Coronary artery (tissue), 2 donors: ENCODE results near the gene KNTC1.
"Not testable (repeated sequence)": the region's sequence is repeated elsewhere in the genome, so short reads cannot be mapped to it uniquely, and the experiment has no call there.

Experiments
- DNase-seq: peaks from one replicate; pipeline ENCODE4 v3.0.0-alpha.2; 2017; ENCODE audit warnings: low spot score
- H3K27ac ChIP-seq, 2 donors: fragments of 200-600 bp; sonication (generic); one replicate each; pipeline ENCODE4 v1.5.1; 2016 to 2019
- H3K4me3 ChIP-seq: fragments of 200-600 bp; sonication (generic); 2 replicates; pipeline ENCODE4 v1.5.1; 2016; ENCODE audit warnings: mild to moderate bottlenecking, moderate library complexity
- CTCF ChIP-seq: fragments of 200-600 bp; sonication (generic); IDR thresholded peaks from one replicate; pipeline ENCODE4 v1.5.1; 2019; ENCODE audit warnings: antibody characterized with exemption

KNTC1 gene

GRCh38 chr12:122489038-122489437, 38.0 kb upstream of the KNTC1 start:
- no peak overlapping the region for H3K4me3 ChIP-seq
- DNase-seq, result no peak
- H3K27ac ChIP-seq, result no peak overlapping the region
- TF ChIP-seq CTCF, result no peak

DNA sequence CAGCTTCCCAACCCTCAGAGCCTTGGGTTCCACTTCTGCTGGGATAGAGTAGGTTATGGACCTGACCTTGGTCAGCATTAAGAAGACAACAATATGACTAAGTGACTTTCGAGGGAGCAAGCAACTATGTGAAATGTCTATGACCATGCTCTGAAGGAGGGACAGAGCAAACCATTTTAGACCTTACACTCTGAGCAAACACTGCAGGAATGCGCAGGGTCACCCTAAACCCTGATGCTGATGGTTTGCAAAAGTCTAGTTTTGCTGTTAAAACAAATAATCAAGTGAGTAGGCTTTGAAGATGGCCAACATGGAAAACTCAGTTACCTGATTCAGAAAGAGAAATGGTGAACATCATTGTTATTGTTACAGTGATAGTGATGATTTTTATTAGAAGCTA, 35.1 kb upstream of the KNTC1 start:
- no peak for DNase-seq
- no peak overlapping the region for H3K4me3 ChIP-seq
- no peak for TF ChIP-seq CTCF
- H3K27ac ChIP-seq, result no peak overlapping the region

DNA sequence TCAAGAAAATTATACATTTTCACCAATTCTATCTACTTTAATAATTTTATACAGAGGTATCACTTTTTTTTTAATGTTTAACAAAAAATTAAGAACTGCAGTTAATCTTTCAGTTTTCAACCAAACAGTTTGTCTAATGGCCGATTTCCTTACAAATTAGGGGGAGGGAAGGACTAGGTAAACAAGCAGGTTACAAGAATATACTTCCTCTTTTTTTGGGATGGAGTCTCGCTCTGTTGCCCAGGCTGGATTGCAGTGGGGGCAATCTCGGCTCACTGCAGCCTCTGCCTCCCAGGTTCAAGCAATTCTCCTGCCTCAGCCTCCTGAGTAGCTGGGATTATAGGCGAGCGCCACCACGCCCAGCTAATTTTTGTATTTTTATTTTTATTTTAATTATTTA, 33.8 kb upstream of the KNTC1 start:
- DNase-seq, H3K4me3 ChIP-seq, H3K27ac ChIP-seq: not testable (repeated sequence)

DNA sequence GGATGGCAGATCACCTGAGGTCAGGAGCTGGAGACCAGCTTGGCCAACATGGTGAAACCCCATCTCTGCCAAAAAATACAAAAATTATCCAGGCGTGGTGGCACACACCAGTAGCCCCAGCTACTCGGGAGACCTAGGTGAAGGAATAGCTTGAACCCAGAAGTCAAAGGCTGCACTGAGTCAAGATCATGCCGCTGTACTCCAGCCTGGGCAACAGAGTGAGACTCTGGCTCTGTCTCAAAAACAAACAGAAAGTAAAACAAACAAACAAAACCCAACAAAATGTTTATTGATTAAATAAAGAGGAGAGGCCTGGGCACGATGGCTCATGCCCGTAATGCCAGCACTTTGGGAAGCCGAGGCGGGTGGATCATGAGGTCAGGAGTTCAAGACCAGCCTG, 31.8 kb upstream of the KNTC1 start:
- Histone ChIP-seq H3K4me3 (no peak overlapping the region), H3K27ac (no peak overlapping the region)
- no peak for DNase-seq
- TF ChIP-seq CTCF, result no peak

DNA sequence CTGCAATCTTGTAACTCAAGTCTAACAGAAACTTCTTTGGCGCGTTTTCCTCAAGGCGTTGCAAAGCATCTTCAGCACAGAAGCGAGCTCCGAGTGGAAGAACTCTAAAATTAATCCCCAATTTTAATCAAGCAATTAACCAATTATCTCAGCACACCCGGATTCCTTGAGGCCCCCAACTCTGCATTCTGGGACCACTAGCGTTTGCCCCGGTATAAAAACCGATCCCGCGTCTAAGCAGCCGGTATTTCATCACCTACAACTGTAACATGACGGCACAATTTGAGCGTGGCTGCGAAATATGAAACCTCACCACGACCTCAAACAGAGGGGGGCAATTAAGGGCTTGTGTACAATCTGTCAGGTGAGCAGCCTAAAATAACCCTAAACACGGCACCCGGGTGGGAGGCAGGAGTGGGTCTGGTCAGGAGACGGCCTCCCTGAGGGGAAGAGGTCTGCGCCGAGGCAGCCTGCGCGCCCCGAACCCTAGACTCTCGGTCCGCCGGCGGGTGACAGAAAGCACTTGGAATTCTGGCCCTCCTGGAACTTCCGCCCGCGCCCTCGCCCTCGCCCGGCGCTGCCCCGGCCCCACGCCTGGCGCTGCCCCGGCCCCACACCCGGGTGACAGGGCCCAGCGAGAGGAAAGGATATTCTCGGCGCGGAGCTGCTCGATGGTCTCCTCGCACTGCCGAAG, 26.9 kb upstream of the KNTC1 start:
- DNase-seq, result peak; percentile 77
- H3K27ac ChIP-seq, result peak overlapping the region; percentile 89 to 98
- no peak for TF ChIP-seq CTCF

DNA sequence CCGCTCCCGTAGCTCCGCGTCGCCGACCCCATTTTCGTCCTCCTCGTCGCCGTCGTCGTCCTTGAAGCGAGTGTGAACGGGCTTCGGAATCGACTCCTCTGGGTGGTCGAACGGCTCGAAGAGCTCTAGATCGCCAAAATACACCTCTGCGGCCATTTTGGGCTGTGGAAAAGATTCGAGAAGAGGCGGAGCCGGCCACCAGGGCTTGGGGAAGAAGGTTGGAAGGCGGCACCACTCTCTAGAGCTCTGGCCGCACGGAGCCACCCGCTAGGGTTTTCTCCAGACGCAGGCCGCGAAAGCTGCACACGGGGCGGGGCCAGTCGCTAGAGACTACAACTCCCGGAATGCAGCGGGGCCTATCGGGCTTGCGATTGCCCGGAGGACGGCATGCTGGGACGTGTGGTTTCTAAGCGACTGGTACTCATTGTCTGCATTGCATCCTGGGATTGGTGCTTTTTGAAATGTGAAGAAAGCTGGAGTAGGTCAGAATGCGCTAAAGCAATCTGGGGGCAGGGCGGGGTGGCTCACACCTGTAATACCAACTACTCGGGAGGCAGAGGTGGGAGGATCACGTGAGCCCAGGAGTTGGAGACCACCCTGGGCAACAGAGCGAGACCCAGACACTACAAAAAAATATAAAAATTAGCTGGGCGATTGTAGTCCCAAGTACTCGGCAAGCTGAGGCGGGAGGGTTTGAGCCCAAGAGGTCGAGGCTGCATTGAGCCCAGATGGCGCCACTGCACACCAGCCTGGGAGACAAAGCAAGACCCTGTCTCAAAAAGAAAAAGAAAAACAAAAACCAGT, 26.2 kb upstream of the KNTC1 start, which contains the start of gene ZCCHC8:
Gene ZCCHC8 (minus strand): TSS at position 248 of the 804 bp plus-strand sequence. CDS start 92 bp downstream, at position 156.
- DNase-seq, result peak; percentile 97
- no peak for TF ChIP-seq CTCF
- peak within 1 kb of the TSS; percentile 89 to 98 for H3K27ac ChIP-seq

More for the DNA sequence above, 26.9 kb upstream of the KNTC1 start:
- H3K4me3 ChIP-seq, result peak overlapping the region; percentile 88

DNA sequence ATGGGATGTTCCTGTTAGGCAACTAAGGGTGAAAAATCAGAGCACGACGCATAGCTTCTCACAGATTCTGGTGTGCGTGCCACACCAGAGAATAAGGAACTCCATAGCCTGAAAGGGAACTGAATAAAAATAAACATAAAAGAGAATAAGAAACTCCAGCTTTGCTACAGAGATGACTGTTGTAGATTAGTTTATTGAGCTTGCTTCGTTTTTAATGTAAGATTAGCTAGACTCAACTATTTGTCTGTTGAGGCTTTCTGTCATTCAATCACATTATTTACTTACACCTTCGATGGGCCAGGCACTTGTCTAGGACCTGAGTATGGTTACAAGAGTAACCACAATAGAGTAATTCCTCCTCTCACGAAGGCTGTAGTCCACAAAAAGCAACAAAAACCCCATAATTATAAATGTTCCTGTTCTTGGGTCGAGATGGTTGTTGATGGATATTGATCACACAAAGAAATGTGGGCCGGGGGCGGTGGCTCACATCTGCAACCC, 25.5 kb upstream of the KNTC1 start:
- TF ChIP-seq CTCF, result no peak
- Histone ChIP-seq H3K4me3 (peak overlapping the region; percentile 88), H3K27ac (peak overlapping the region; percentile 89 to 98)
- DNase-seq, result no peak

More for the DNA sequence above, 26.2 kb upstream of the KNTC1 start, which contains the start of gene ZCCHC8:
- peak within 1 kb of the TSS; percentile 88 for H3K4me3 ChIP-seq
